Esophagus squamous epithelium (tissue), 5 donors: Measurements from ENCODE around the gene CLMP. TPM values are rescaled to one million over a fixed set of nuclear protein-coding genes. Genes with fewer than 3 reads are reported as not detected.

ENCODE experiments used
- DNase-seq: peaks from one replicate; lab custom pipeline; 2025; lab: John Stamatoyannopoulos, UW
- H3K27ac ChIP-seq, 4 donors: fragments of 200-600 bp; sonication (generic); one replicate each; pipeline ENCODE4 v1.5.1; 2016 to 2019; ENCODE audit warnings: mild to moderate bottlenecking in 1 of 4
- H3K27me3 ChIP-seq, 4 donors: fragments of 200-600 bp; sonication (generic); 1 replicate in 3 of 4; 2 replicates in 1 of 4; pipeline versions ENCODE4 v1.5.1 to v1.6.0; 2017 to 2021; ENCODE audit warnings: antibody characterized with exemption in 1 of 4
- H3K36me3 ChIP-seq, 3 donors: fragments of 200-600 bp; sonication (generic); one replicate each; pipeline ENCODE4 v1.5.1; 2016 to 2019
- H3K4me1 ChIP-seq, 3 donors: fragments of 200-600 bp; sonication (generic); one replicate each; pipeline ENCODE4 v1.5.1; 2017 to 2019
- H3K4me3 ChIP-seq, 4 donors: fragments of 200-600 bp; sonication (generic); 1 replicate in 3 of 4; 2 replicates in 1 of 4; pipeline ENCODE4 v1.5.1; 2016 to 2019; ENCODE audit warnings: mild to moderate bottlenecking in 2 of 4, moderate library complexity in 1 of 4
- H3K9me3 ChIP-seq, 3 donors: fragments of 200-600 bp; sonication (generic); one replicate each; pipeline ENCODE4 v1.5.1; 2016 to 2019
- CTCF ChIP-seq, 6 experiments: fragments of 450-650 bp in 4 of 6; fragments of 200-600 bp in 2 of 6; sonication (generic) in 2 of 6; IDR thresholded peaks; one replicate each; pipeline ENCODE4 v1.5.1; 2016 to 2019; ENCODE audit warnings: antibody characterized with exemption in 6 of 6, mild to moderate bottlenecking in 4 of 6, moderate library complexity in 4 of 6
- POLR2A ChIP-seq, 4 donors: fragments of 450-650 bp; IDR thresholded peaks; one replicate each; pipeline ENCODE4 v1.6.1; 2017; ENCODE audit warnings: antibody characterized with exemption in 4 of 4, mild to moderate bottlenecking in 4 of 4, moderate library complexity in 3 of 4
- WGBS, 2 donors: methylation state at CpG; one replicate each; pipeline ENCODE4 v1.1.5; 2018; 5-methylcytosine and 5-hydroxymethylcytosine counted together
- intact Hi-C: fragments of 100-400 bp; cut with DNase I; formaldehyde crosslinking; loops from one replicate; pipeline ENCODE4 v1.15.0; 2022
- total RNA-seq, 4 donors: library from RNA; depleted of rRNA; stranded (reverse); fragments of >200 nt; gene quantifications; one replicate each; pipeline ENCODE4 v1.1.0, GENCODE V29; 2016
- donor health status: DM: yes; HTN: yes; CAD: no.

CLMP gene
- total RNA-seq, 4 donors from 2014 or later = 4.8 to 47.9 (median 15.2) TPM

- H3K27ac ChIP-seq = no peak overlapping the region
- DNase-seq = no peak
- WGBS, 2 donors = 93 to 95% methylated on average over 3 of the region's 3 CpGs
- no peaks in the 10 kb centered on the region for H3K9me3 ChIP-seq
- intact Hi-C loops = loop anchor here (10.0 kb wide), 1 partner anchor 75 kb away; no protein-coding TSS in a partner anchor
- H3K4me3 ChIP-seq = no peak overlapping the region
- peaks cover 0 to 28% (median 7%) of the 10 kb centered on the region in 3 donors for H3K4me1 ChIP-seq
- H3K27me3 ChIP-seq = no peaks in the 10 kb centered on the region
- TF ChIP-seq CTCF (IDR thresholded peaks at IDR 0.05) (no peak), POLR2A (IDR thresholded peaks at IDR 0.05) (no peak)
- H3K36me3 ChIP-seq = no peaks in the 10 kb centered on the region
Observed at GRCh38 chr11:123169821-123170220, 25.2 kb downstream of the CLMP start.

DNA sequence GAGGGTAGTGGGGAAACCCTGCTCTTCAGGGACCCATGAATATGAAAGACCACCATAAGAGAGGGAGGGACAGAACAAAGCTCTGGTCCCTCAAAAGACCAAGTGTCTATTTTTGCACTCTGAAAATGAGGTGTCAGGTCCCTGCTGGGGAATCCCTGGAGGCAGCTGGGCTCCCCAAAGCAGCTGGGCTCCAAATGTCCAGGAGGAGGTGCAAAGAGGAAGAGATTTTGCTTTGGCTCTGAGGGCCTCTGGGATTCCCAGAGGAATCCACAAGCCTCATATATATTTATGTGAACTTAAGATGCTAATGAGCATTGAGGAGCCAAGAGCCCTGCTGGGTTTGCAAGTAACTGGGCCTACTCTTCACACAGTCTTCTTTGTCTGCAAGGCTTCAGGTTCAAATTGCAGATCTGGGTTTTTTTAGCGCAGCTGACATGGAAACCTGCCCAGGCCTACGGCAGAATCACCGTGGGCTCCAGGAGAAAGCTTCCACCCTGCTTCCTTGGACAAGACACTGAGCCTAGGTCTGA is 26.0 kb downstream of the CLMP start:
- Histone ChIP-seq H3K27me3 (no peaks in the 10 kb centered on the region), H3K36me3 (no peaks in the 10 kb centered on the region), H3K4me1 (peaks cover 0 to 23% (median 0%) of the 10 kb centered on the region in 3 donors), H3K4me3 (no peak overlapping the region), H3K9me3 (no peaks in the 10 kb centered on the region), H3K27ac (no peak overlapping the region)
- 50 to 82% methylated on average over 3 of the region's 3 CpGs for WGBS, 2 donors
- DNase-seq = no peak
- intact Hi-C loops = loop anchor here (10.0 kb wide), 1 partner anchor 76 kb away; no protein-coding TSS in a partner anchor
- TF ChIP-seq CTCF (IDR thresholded peaks at IDR 0.05) (no peak), POLR2A (IDR thresholded peaks at IDR 0.05) (no peak)

GRCh38 chr11:123168241-123168640 is 26.8 kb downstream of the CLMP start:
- TF ChIP-seq CTCF (IDR thresholded peaks at IDR 0.05) = no peak
- no peak for TF ChIP-seq POLR2A (IDR thresholded peaks at IDR 0.05)
- H3K4me1 ChIP-seq = peaks cover 0 to 19% (median 0%) of the 10 kb centered on the region in 3 donors
- no peak overlapping the region for H3K4me3 ChIP-seq
- no peak for DNase-seq
- H3K27me3 ChIP-seq = no peaks in the 10 kb centered on the region
- H3K9me3 ChIP-seq = no peaks in the 10 kb centered on the region
- intact Hi-C loops = loop anchor here (10.0 kb wide), 1 partner anchor 77 kb away; no protein-coding TSS in a partner anchor
- H3K36me3 ChIP-seq = no peaks in the 10 kb centered on the region
- H3K27ac ChIP-seq = peak overlapping the region in 1 of 4 donors; percentile 37
- 78 to 90% methylated on average over 2 to 3 of the region's 5 CpGs for WGBS, 2 donors

DNA sequence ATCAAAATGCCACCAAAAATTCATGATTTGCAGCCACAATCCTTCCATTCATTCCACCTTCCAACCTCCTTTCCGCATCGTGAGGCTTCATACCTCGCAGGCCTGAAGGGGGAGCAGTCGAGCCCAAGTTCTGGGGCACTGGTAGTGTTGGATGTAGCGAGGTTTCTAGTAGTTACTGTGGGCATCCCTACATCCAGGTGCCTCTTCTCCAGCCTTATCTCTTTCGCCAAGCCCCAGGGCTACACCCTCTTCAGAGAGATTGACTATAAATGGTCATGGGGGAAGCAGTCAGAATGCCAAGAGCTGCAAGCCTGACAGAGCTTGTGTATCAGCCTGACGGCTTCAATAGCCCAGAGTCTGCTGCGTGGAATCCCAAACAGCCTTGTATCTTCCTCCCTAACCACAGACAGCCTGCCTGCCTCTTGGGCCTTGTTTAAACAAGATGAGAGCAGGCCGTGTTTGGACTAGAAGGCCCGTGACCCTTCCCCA is 28.9 kb downstream of the CLMP start:
- H3K36me3 ChIP-seq = no peaks in the 10 kb centered on the region
- intact Hi-C loops = loop anchor here (10.0 kb wide), 1 partner anchor 79 kb away; no protein-coding TSS in a partner anchor
- TF ChIP-seq POLR2A (IDR thresholded peaks at IDR 0.05) (no peak), CTCF (IDR thresholded peaks at IDR 0.05) (peak in 4 of 6 experiments; percentile 13 to 52 (median 32))
- 26 to 47% methylated on average over 5 to 6 of the region's 10 CpGs for WGBS, 2 donors
- no peaks in the 10 kb centered on the region for H3K27me3 ChIP-seq
- DNase-seq = no peak
- H3K4me3 ChIP-seq = no peak overlapping the region
- H3K9me3 ChIP-seq = no peaks in the 10 kb centered on the region
- H3K4me1 ChIP-seq = peaks cover 0 to 19% (median 0%) of the 10 kb centered on the region in 3 donors
- peak overlapping the region in 3 of 4 donors; percentile 4 to 76 (median 70) for H3K27ac ChIP-seq

- intact Hi-C loops = loop anchor here (10.0 kb wide), 1 partner anchor 80 kb away; no protein-coding TSS in a partner anchor
- Histone ChIP-seq H3K27ac (peak overlapping the region in 3 of 4 donors; percentile 4 to 76 (median 70)), H3K36me3 (no peaks in the 10 kb centered on the region), H3K4me1 (peaks cover 0 to 19% (median 0%) of the 10 kb centered on the region in 3 donors), H3K4me3 (no peak overlapping the region), H3K9me3 (no peaks in the 10 kb centered on the region), H3K27me3 (no peaks in the 10 kb centered on the region)
- 86 to 88% methylated on average over 7 of the region's 7 CpGs for WGBS, 2 donors
- TF ChIP-seq POLR2A (IDR thresholded peaks at IDR 0.05) (no peak), CTCF (IDR thresholded peaks at IDR 0.05) (no peak)
- DNase-seq = no peak
Observed at GRCh38 chr11:123164732-123165450, 30.2 kb downstream of the CLMP start.
